SU-DHL-6 (cell line): ENCODE results near the gene CARD9.

Experiments used
- H2AFZ ChIP-seq: fragments of 200-600 bp; sonication (generic); 2 replicates; pipeline ENCODE4 v1.6.1; 2014; ENCODE audit warnings: low read depth, mild to moderate bottlenecking, moderate library complexity, mixed read lengths, antibody characterized with exemption, low read length; ENCODE audit not compliant: severe bottlenecking
- H3F3A ChIP-seq: fragments of 200-600 bp; shearing (Covaris generic); 2 replicates; pipeline ENCODE4 v1.6.0; 2016; ENCODE audit warnings: antibody characterized with exemption, mild to moderate bottlenecking; ENCODE audit not compliant: insufficient read depth
- H3K27ac ChIP-seq: fragments of 200-600 bp; sonication (generic); 2 replicates; pipeline ENCODE4 v1.5.1; 2016; ENCODE audit warnings: low read depth, mild to moderate bottlenecking, low read length, moderate library complexity, mixed read lengths
- H3K27me3 ChIP-seq: fragments of 200-600 bp; sonication (generic), shearing (Covaris generic); 2 replicates; pipeline ENCODE4 v1.6.0; 2014; ENCODE audit warnings: mild to moderate bottlenecking, low read length
- H3K36me3 ChIP-seq: fragments of 200-600 bp; sonication (generic); 2 replicates; pipeline ENCODE4 v1.6.1; 2014; ENCODE audit warnings: mild to moderate bottlenecking, low read length, mixed read lengths
- H3K4me2 ChIP-seq: fragments of 300-600, 200-600 bp; shearing (Covaris generic), sonication (generic); 2 replicates; pipeline ENCODE4 v1.6.0; 2014; ENCODE audit warnings: low read length, low read depth, mild to moderate bottlenecking; ENCODE audit not compliant: poor library complexity, severe bottlenecking
- H3K4me3 ChIP-seq: fragments of 200-600 bp; sonication (generic); 2 replicates; pipeline ENCODE4 v1.5.1; 2014; ENCODE audit warnings: antibody characterized with exemption, low read length, mild to moderate bottlenecking, mixed read lengths; ENCODE audit not compliant: insufficient read depth, poor library complexity, severe bottlenecking
- H3K79me2 ChIP-seq: fragments of 200-600 bp; sonication (generic); 2 replicates; pipeline ENCODE4 v1.6.1; 2014; ENCODE audit warnings: mild to moderate bottlenecking, low read length, moderate library complexity; ENCODE audit not compliant: insufficient read depth
- H3K9ac ChIP-seq: fragments of 200-600 bp; sonication (generic); 2 replicates; pipeline ENCODE4 v1.7.0; 2014; ENCODE audit warnings: mild to moderate bottlenecking, low read length
- H3K9me2 ChIP-seq: fragments of 200-600 bp; sonication (generic); replicated peaks from 2 replicates; pipeline ENCODE4 v1.6.1; 2014; ENCODE audit warnings: low read length; ENCODE audit not compliant: insufficient read depth
- H3K9me3 ChIP-seq: fragments of 200-600 bp; sonication (generic); 2 replicates; pipeline ENCODE4 v1.6.1; 2014; ENCODE audit warnings: low read length, mixed read lengths; ENCODE audit not compliant: insufficient read depth
- H4K20me1 ChIP-seq: fragments of 200-600 bp; sonication (generic); 2 replicates; pipeline ENCODE4 v1.6.1; 2014; ENCODE audit warnings: low read depth, mild to moderate bottlenecking, antibody characterized with exemption, low read length, moderate library complexity, mixed read lengths
- EZH2phosphoT487 ChIP-seq: fragments of 200-600 bp; sonication (generic), shearing (Covaris generic); conservative IDR thresholded peaks from 2 replicates; pipeline ENCODE4 v1.6.1; 2018; ENCODE audit warnings: mild to moderate bottlenecking, antibody characterized with exemption, low read length, moderate library complexity, mixed read lengths
- TF ChIP-seq, protein P1 (sequence below): fragments of 200-600 bp; sonication (generic); IDR thresholded peaks from one replicate; pipeline ENCODE4 v1.5.1; 2017; ENCODE audit warnings: antibody characterized with exemption, mild to moderate bottlenecking, low read length, moderate library complexity; ENCODE audit not compliant: insufficient read depth, poor library complexity, severe bottlenecking

The CARD9 gene

DNA sequence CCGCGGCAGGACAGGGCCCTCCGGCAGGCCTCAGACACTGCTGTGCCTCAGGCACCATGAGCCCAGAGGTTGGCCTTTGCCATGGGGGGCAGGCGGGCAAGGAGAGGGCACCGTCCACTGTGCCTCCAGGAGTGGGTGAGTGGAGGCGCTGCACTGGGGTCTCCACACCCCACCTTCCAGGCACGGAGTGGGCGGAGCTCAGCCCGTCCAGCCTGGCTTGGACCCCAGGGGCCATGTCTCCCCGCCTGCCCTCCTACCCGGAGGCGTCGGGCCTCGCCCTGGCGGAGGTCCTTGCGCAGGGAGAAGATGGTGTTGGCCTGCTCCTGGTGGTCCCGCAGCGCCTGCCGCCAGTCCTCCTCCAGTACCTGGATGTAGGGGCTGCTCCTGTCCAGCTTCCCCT is 3.4 kb downstream of the CARD9 start:
- Histone ChIP-seq H3K9me2 (no peaks in the 10 kb centered on the region), H3F3A (no peaks in the 10 kb centered on the region), H3K36me3 (no peaks in the 10 kb centered on the region), H3K9ac (no peak overlapping the region), H3K9me3 (no peaks in the 10 kb centered on the region), H4K20me1 (no peaks in the 10 kb centered on the region), H2AFZ (no peak overlapping the region), H3K4me2 (no peak overlapping the region), H3K4me3 (no peak overlapping the region), H3K27ac (no peak overlapping the region), H3K27me3 (no peaks in the 10 kb centered on the region), H3K79me2 (no peaks in the 10 kb centered on the region)
- TF ChIP-seq, protein P1, sequence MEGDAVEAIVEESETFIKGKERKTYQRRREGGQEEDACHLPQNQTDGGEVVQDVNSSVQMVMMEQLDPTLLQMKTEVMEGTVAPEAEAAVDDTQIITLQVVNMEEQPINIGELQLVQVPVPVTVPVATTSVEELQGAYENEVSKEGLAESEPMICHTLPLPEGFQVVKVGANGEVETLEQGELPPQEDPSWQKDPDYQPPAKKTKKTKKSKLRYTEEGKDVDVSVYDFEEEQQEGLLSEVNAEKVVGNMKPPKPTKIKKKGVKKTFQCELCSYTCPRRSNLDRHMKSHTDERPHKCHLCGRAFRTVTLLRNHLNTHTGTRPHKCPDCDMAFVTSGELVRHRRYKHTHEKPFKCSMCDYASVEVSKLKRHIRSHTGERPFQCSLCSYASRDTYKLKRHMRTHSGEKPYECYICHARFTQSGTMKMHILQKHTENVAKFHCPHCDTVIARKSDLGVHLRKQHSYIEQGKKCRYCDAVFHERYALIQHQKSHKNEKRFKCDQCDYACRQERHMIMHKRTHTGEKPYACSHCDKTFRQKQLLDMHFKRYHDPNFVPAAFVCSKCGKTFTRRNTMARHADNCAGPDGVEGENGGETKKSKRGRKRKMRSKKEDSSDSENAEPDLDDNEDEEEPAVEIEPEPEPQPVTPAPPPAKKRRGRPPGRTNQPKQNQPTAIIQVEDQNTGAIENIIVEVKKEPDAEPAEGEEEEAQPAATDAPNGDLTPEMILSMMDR = no peak
- no peak for TF ChIP-seq EZH2phosphoT487

DNA sequence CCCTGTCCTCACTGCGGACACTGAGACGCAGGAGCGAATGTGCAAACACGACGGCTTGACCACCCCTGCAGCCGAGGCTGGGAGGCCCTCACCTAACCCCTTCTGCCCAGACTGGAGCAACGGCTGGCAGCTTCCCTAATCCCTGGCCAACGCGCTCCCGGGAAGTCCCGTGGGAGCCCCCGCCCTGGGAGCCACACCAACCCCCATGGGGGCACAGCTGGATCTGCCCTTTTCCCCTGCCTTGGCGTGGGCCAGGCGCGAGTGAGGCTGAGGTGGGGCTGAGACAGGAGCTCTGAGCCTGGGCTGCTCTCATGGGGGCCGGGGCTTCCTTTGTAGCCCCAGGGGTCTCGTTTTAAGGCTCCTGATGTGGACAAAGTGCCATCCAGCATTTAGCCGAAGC is 5.3 kb downstream of the CARD9 start:
- no peaks in the 10 kb centered on the region for H3K79me2 ChIP-seq
- TF ChIP-seq, protein P1 = no peak
- TF ChIP-seq EZH2phosphoT487 = no peak
- no peaks in the 10 kb centered on the region for H3K27me3 ChIP-seq
- no peaks in the 10 kb centered on the region for H3F3A ChIP-seq
- H3K9me2 ChIP-seq = no peaks in the 10 kb centered on the region
- H3K9me3 ChIP-seq = no peaks in the 10 kb centered on the region
- H4K20me1 ChIP-seq = no peaks in the 10 kb centered on the region
- no peaks in the 10 kb centered on the region for H3K36me3 ChIP-seq
- H3K4me2 ChIP-seq = no peak overlapping the region
- no peak overlapping the region for H2AFZ ChIP-seq
- H3K9ac ChIP-seq = no peak overlapping the region
- no peak overlapping the region for H3K27ac ChIP-seq
- H3K4me3 ChIP-seq = no peak overlapping the region

DNA sequence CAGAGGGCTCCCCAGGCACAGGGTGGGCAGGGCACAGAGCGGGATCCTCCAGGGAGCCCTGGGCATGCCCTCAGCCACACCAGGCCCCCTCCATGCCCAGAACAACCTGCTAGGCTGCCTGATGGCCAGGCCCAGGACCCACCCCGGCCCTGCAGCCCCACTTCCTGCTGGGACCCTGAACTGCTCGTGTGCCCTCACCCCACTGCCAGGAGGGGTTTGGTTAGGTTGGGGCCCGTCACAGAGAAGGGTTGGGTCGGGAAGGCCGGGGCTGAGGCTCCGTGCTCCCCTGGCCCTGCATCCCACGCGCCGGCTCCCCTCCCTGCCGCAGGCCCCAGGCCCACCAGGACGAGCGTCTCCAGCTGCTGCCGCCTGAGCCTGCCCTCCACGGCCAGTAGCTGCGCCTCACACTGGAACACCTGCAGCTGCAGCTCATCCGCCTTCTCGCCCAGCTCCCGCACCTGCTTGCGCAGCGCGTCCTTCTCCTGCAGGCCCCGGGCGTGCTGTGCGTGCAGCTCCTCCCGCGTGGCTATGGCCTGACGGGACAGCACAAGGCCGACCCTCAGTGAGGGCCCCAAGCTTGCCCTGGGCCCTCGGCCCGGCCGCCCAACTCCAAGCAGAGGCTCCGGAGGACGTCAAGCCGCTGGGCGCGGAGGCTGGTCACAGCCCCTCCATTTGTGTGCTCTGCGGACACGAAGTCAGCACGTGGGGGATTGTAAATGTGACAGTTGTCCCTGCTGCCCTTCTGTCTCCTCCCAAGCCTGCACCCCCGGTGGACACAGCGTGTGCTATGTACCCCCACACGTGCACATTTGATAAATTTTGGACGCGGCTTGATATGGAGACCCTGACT is 5.9 kb downstream of the CARD9 start:
- Histone ChIP-seq H3K9me3 (no peaks in the 10 kb centered on the region), H4K20me1 (no peaks in the 10 kb centered on the region), H3K9ac (no peak overlapping the region), H3K27me3 (no peaks in the 10 kb centered on the region), H3F3A (no peaks in the 10 kb centered on the region), H3K36me3 (no peaks in the 10 kb centered on the region), H3K4me2 (no peak overlapping the region), H3K9me2 (no peaks in the 10 kb centered on the region), H2AFZ (no peak overlapping the region), H3K79me2 (no peaks in the 10 kb centered on the region), H3K27ac (no peak overlapping the region), H3K4me3 (no peak overlapping the region)
- TF ChIP-seq EZH2phosphoT487 = no peak
- TF ChIP-seq, protein P1 = no peak
